Panc1 (cell line): ENCODE measurements around the gene INPP4A.

Experiments
- SIN3A ChIP-seq: IDR thresholded peaks from 2 replicates; pipeline ENCODE4 v1.6.1; 2012; ENCODE audit warnings: low read depth, mild to moderate bottlenecking, low read length, moderate library complexity, borderline replicate concordance; ENCODE audit not compliant: insufficient read depth
- TCF7L2 ChIP-seq: IDR thresholded peaks from 2 replicates; pipeline ENCODE4 v1.6.1; 2011; ENCODE audit warnings: mild to moderate bottlenecking, low read depth, low read length, inconsistent platforms
- TF ChIP-seq, protein P1 (sequence below): fragments of 450-650 bp; IDR thresholded peaks from 2 replicates; pipeline ENCODE4 v1.5.1; 2017; ENCODE audit warnings: mild to moderate bottlenecking
- TF ChIP-seq, protein P2 (sequence below), 2 experiments: IDR thresholded peaks; 2 replicates each; pipeline ENCODE4 v1.6.1; 2011 to 2012; ENCODE audit warnings: low read depth in 2 of 2, control low read depth in 1 of 2, low read length in 1 of 2, mild to moderate bottlenecking in 1 of 2, moderate library complexity in 1 of 2; ENCODE audit not compliant: insufficient read depth in 1 of 2

DNA sequence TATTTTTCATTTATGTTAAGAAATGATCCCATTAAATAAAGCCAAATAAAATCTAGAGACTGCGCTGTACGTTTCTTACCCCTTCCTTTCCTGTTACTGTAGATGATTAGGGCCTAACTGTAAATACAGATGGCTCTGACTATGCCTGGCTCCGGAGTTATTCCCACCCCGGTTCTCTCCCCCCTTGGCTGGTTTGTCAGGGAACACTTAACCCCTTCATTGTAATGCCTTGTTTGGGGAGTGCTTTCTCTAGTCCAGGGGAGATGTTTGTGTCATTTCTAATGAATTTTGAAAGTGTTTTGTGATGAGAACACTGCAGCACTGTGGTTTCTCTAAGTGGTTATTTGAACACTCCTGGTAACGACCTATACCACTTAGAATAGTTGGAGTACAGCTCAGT is 172.5 kb downstream of the INPP4A start:
- TF ChIP-seq, protein P1, sequence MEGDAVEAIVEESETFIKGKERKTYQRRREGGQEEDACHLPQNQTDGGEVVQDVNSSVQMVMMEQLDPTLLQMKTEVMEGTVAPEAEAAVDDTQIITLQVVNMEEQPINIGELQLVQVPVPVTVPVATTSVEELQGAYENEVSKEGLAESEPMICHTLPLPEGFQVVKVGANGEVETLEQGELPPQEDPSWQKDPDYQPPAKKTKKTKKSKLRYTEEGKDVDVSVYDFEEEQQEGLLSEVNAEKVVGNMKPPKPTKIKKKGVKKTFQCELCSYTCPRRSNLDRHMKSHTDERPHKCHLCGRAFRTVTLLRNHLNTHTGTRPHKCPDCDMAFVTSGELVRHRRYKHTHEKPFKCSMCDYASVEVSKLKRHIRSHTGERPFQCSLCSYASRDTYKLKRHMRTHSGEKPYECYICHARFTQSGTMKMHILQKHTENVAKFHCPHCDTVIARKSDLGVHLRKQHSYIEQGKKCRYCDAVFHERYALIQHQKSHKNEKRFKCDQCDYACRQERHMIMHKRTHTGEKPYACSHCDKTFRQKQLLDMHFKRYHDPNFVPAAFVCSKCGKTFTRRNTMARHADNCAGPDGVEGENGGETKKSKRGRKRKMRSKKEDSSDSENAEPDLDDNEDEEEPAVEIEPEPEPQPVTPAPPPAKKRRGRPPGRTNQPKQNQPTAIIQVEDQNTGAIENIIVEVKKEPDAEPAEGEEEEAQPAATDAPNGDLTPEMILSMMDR, result no peak
- TF ChIP-seq TCF7L2 (no peak), SIN3A (no peak)
- TF ChIP-seq, protein P2, sequence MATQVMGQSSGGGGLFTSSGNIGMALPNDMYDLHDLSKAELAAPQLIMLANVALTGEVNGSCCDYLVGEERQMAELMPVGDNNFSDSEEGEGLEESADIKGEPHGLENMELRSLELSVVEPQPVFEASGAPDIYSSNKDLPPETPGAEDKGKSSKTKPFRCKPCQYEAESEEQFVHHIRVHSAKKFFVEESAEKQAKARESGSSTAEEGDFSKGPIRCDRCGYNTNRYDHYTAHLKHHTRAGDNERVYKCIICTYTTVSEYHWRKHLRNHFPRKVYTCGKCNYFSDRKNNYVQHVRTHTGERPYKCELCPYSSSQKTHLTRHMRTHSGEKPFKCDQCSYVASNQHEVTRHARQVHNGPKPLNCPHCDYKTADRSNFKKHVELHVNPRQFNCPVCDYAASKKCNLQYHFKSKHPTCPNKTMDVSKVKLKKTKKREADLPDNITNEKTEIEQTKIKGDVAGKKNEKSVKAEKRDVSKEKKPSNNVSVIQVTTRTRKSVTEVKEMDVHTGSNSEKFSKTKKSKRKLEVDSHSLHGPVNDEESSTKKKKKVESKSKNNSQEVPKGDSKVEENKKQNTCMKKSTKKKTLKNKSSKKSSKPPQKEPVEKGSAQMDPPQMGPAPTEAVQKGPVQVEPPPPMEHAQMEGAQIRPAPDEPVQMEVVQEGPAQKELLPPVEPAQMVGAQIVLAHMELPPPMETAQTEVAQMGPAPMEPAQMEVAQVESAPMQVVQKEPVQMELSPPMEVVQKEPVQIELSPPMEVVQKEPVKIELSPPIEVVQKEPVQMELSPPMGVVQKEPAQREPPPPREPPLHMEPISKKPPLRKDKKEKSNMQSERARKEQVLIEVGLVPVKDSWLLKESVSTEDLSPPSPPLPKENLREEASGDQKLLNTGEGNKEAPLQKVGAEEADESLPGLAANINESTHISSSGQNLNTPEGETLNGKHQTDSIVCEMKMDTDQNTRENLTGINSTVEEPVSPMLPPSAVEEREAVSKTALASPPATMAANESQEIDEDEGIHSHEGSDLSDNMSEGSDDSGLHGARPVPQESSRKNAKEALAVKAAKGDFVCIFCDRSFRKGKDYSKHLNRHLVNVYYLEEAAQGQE (IDR thresholded peaks at IDR 0.05; ENCODE audit: insufficient read depth in 1 of 2, low read depth in 2 of 2, low read length in 1 of 2), result no peak
